Esophagus muscularis mucosa (tissue), 4 donors: ENCODE data around the gene TAS1R1. TPM values are rescaled to one million over a fixed set of nuclear protein-coding genes. Genes with fewer than 3 reads are reported as not detected.
A peak's percentile ranks its signal among the peaks of the same experiment; 100 is the strongest.

ENCODE experiments used
- DNase-seq: peaks from one replicate; pipeline ENCODE4 v3.0.0-alpha.2; 2017; ENCODE audit errors: extremely low spot score
- H3K27ac ChIP-seq, 4 donors: fragments of 200-600 bp; sonication (generic); replicated peaks in 1 of 4; 1 replicate in 3 of 4; 2 replicates in 1 of 4; pipeline ENCODE4 v1.5.1; 2016 to 2019; ENCODE audit warnings: mild to moderate bottlenecking in 1 of 4
- H3K27me3 ChIP-seq, 4 donors: fragments of 200-600 bp; sonication (generic); one replicate each; pipeline versions ENCODE4 v1.5.1 to v1.6.0; 2016 to 2019
- H3K36me3 ChIP-seq, 4 donors: fragments of 200-600 bp; sonication (generic); one replicate each; pipeline ENCODE4 v1.5.1; 2016 to 2019
- H3K4me1 ChIP-seq, 4 donors: fragments of 200-600 bp; sonication (generic); one replicate each; pipeline ENCODE4 v1.5.1; 2016 to 2019
- H3K4me3 ChIP-seq, 4 donors: fragments of 200-600 bp; sonication (generic); 1 replicate in 2 of 4; 2 replicates in 2 of 4; pipeline ENCODE4 v1.5.1; 2016 to 2019; ENCODE audit warnings: mild to moderate bottlenecking in 4 of 4, moderate library complexity in 1 of 4
- H3K9me3 ChIP-seq, 4 donors: fragments of 200-600 bp; sonication (generic); 1 replicate in 3 of 4; 2 replicates in 1 of 4; pipeline ENCODE4 v1.5.1; 2016 to 2019
- CTCF ChIP-seq, 3 experiments: fragments of 200-600 bp in 2 of 3; fragments of 450-650 bp in 1 of 3; sonication (generic) in 2 of 3; IDR thresholded peaks; one replicate each; pipeline ENCODE4 v1.5.1; 2017 to 2019; ENCODE audit warnings: antibody characterized with exemption in 3 of 3, mild to moderate bottlenecking in 2 of 3, moderate library complexity in 1 of 3
- EP300 ChIP-seq: sonication (generic); formaldehyde crosslinking; IDR thresholded peaks from one replicate; pipeline ENCODE4 v1.6.1; 2017; ENCODE audit warnings: antibody characterized with exemption
- POLR2A ChIP-seq: fragments of 450-650 bp; IDR thresholded peaks from one replicate; pipeline ENCODE4 v1.6.1; 2017; ENCODE audit warnings: antibody characterized with exemption, moderate library complexity, mild to moderate bottlenecking, low read depth
- POLR2AphosphoS5 ChIP-seq, 2 donors: sonication (generic); formaldehyde crosslinking; IDR thresholded peaks; one replicate each; pipeline ENCODE4 v1.6.1; 2017; ENCODE audit warnings: antibody characterized with exemption in 2 of 2
- WGBS: methylation state at CpG from one replicate; pipeline ENCODE4 v1.1.5; 2018; 5-methylcytosine and 5-hydroxymethylcytosine counted together
- intact Hi-C: fragments of 100-400 bp; cut with DNase I; formaldehyde crosslinking; loops from one replicate; pipeline ENCODE4 v1.15.1; 2023
- total RNA-seq, 4 donors: library from RNA; depleted of rRNA; stranded (reverse); fragments of >200 nt; gene quantifications; one replicate each; pipeline versions ENCODE4 v1.1.0 to v1.2.1, GENCODE V29; 2016

TAS1R1 gene
- total RNA-seq, 4 donors from 2014 or later: not detected

- Histone ChIP-seq H3K27ac (peak overlapping the region; percentile 95 to 98 (median 97)), H3K36me3 (peaks cover 0 to 6% (median 0%) of the 10 kb centered on the region in 4 donors), H3K4me3 (peak overlapping the region; percentile 85 to 98 (median 96)), H3K9me3 (no peaks in the 10 kb centered on the region), H3K4me1 (peaks cover 32 to 52% (median 41%) of the 10 kb centered on the region in 4 donors), H3K27me3 (no peaks in the 10 kb centered on the region)
- WGBS: 38% methylated on average over 17 of the region's 19 CpGs
- DNase-seq: no peak
- TF ChIP-seq CTCF (IDR thresholded peaks at IDR 0.05) (no peak), EP300 (no peak), POLR2A (no peak), POLR2AphosphoS5 (IDR thresholded peaks at IDR 0.05) (no peak)
- intact Hi-C loops: no loop called here
These were observed 25.7 kb downstream of the TAS1R1 start for GRCh38 chr1:6580593-6581409.

- no peaks in the 10 kb centered on the region for H3K9me3 ChIP-seq
These were observed 26.6 kb downstream of the TAS1R1 start for GRCh38 chr1:6581561-6582305.

GRCh38 chr1:6582370-6582769 lies 27.3 kb downstream of the TAS1R1 start:
- 100% methylated on average over 1 of the region's 1 CpG for WGBS
- Histone ChIP-seq H3K27me3 (no peaks in the 10 kb centered on the region), H3K9me3 (no peaks in the 10 kb centered on the region), H3K4me1 (peaks cover 43 to 68% (median 55%) of the 10 kb centered on the region in 4 donors), H3K4me3 (no peak overlapping the region), H3K27ac (peak overlapping the region; percentile 51 to 97 (median 75)), H3K36me3 (peaks cover 0 to 8% (median 2%) of the 10 kb centered on the region in 4 donors)
- TF ChIP-seq EP300 (no peak), POLR2AphosphoS5 (IDR thresholded peaks at IDR 0.05) (no peak), CTCF (IDR thresholded peaks at IDR 0.05) (no peak), POLR2A (no peak)
- no peak for DNase-seq
- intact Hi-C loops: no loop called here

More at GRCh38 chr1:6581561-6582305, 26.6 kb downstream of the TAS1R1 start:
- H3K4me1 ChIP-seq: peaks cover 38 to 61% (median 48%) of the 10 kb centered on the region in 4 donors
- TF ChIP-seq POLR2A (no peak), CTCF (IDR thresholded peaks at IDR 0.05) (no peak), POLR2AphosphoS5 (IDR thresholded peaks at IDR 0.05) (no peak), EP300 (no peak)
- H3K27me3 ChIP-seq: no peaks in the 10 kb centered on the region
- 78% methylated on average over 10 of the region's 10 CpGs for WGBS
- H3K36me3 ChIP-seq: peaks cover 0 to 6% (median 0%) of the 10 kb centered on the region in 4 donors
- DNase-seq: no peak
- peak overlapping the region; percentile 55 to 98 (median 96) for H3K27ac ChIP-seq
- H3K4me3 ChIP-seq: no peak overlapping the region
- intact Hi-C loops: no loop called here

- H3K4me1 ChIP-seq: peaks cover 55 to 78% (median 65%) of the 10 kb centered on the region in 4 donors
- H3K9me3 ChIP-seq: no peaks in the 10 kb centered on the region
- WGBS: 78% methylated on average over 20 of the region's 21 CpGs
- no peaks in the 10 kb centered on the region for H3K27me3 ChIP-seq
- intact Hi-C loops: no loop called here
- peak in 1 of 3 experiments; percentile 25 for TF ChIP-seq CTCF (IDR thresholded peaks at IDR 0.05)
- no peak for TF ChIP-seq POLR2A
- H3K4me3 ChIP-seq: no peak overlapping the region
- H3K27ac ChIP-seq: no peak overlapping the region
- no peak for DNase-seq
- H3K36me3 ChIP-seq: peaks cover 10 to 29% (median 23%) of the 10 kb centered on the region in 4 donors
These were observed 29.3 kb downstream of the TAS1R1 start for GRCh38 chr1:6584126-6585080.
